Measurements from ENCODE around the gene DCLK1.
A peak's percentile ranks its signal among the peaks of the same experiment; 100 is the strongest.

Gene DCLK1

GRCh38 chr13:35724446-35724845 is 406.7 kb downstream of the DCLK1 start:
- DNase-seq (ENCODE audit: insufficient read length, low spot score): no peak
- no peak for FAIRE-seq

DNA sequence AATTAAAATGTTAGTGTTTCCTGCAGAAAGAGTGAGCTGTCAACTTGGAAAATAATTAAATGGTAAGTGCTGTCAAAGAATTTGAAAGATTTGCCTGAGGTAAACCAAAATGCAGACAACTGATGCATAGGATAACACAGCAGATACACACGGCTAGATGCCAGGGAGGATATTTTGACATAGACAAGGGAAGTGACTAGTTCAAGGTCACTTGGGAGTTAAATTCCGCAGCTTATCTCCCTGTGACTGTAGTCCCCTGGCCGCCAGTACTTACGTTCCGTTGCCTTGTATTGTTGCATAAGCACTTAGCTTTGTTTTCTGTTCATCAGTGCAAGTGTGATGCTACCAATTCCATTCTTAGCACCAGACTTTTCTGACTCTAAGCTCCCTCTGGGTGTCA is 407.4 kb downstream of the DCLK1 start:
- DNase-seq (ENCODE audit: insufficient read length, low spot score): no peak
- no peak for FAIRE-seq

DNA sequence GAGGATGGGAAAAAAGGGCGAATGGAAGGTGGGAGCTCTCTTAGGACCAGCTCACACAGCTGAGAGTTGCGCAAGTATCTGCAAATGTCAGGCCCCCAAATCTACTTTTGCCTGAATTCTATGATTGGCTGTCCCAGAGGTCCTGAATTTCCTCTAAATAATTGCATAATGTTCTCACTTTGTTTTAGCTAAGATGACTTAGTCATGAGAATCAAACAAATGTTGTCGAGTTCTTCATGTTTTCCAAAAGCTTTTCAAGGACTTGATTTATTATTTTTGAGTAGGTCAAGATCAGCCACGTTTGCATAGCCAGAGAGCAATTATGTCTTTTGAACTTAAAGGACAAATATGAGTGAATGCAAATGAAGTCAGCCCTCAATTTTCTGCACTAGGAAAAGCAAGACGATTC is 408.1 kb downstream of the DCLK1 start:
- DNase-seq (ENCODE audit: insufficient read length, low spot score) (no peak), FAIRE-seq (no peak)

GRCh38 chr13:35722458-35723052 is 408.6 kb downstream of the DCLK1 start:
- DNase-seq (ENCODE audit: insufficient read length, low spot score): no peak
- no peak for FAIRE-seq

DNA sequence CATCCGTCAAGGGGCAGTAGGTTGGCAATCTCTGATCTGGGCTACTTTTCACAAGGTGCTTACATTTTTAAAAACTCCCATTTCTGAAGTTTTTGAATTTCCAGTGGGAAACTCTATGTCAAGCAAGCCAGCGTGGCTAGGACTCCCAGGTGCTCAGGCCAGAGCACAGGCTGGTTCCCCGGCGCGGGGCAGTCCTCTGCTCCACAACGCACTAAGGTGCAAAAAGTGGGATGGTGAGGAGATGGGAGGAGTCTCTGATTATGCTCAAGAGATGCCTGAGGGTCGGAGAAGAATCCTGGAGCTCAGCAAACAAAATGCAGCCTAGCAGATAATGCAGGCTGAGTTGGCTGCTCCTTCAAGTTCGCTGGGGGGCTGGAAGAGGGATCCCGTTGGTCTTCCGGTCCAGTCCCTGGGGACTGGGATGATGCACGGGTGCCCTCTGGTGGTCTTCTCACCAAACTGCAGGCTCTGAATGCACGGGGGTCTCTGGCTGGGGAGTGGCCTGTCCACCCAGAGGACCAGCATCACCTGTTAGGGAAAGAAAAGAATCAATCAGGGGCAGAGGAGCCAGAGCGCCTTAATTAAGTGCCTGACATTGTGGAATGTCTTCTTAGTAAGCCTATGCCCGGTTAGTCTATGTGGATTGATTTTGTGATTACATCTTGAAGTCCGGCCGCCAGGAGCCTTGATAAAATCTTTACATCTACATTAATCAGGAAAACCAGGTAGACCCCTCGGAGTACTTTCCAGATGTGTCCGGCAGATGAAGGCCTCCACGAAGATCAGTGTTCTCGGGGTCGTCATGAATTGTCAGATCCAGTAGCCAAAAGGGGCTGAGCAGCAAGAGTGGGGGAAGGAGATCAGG is 410.3 kb downstream of the DCLK1 start:
- DNase-seq (ENCODE audit: insufficient read length, low spot score) (peak; percentile 65), FAIRE-seq (no peak)

GRCh38 chr13:35720290-35720689 is 410.9 kb downstream of the DCLK1 start:
- no peak for FAIRE-seq
- no peak for DNase-seq (ENCODE audit: insufficient read length, low spot score)

Data from HTR-8/SVneo (cell line).